Measurements from ENCODE around the gene DNASE1L2.
"Not testable (repeated sequence)": the region's sequence is repeated elsewhere in the genome, so short reads cannot be mapped to it uniquely, and the experiment has no call there.

Gene DNASE1L2

GRCh38 chr16:2258530-2258929 is 22.3 kb downstream of the DNASE1L2 start:
- not testable (repeated sequence) for H3K27me3 Mint-ChIP-seq, H3K4me3 Mint-ChIP-seq, H3K4me1 Mint-ChIP-seq, DNase-seq, ATAC-seq, H3K9me3 Mint-ChIP-seq
- peak overlapping the region in 1 of 2 donors; percentile 27 for H3K27ac Mint-ChIP-seq

- no peaks in the 10 kb centered on the region for H3K27me3 Mint-ChIP-seq
- H3K4me1 Mint-ChIP-seq, result peaks cover 25% of the 10 kb centered on the region
- H3K27ac Mint-ChIP-seq, result no peak overlapping the region
- no peak overlapping the region for H3K4me3 Mint-ChIP-seq
- ATAC-seq (no peak), DNase-seq (no peak)
- no peaks in the 10 kb centered on the region for H3K9me3 Mint-ChIP-seq
Observed at GRCh38 chr16:2260250-2260649, 24.0 kb downstream of the DNASE1L2 start.

- not testable (repeated sequence) for ATAC-seq
Observed at GRCh38 chr16:2263026-2263425, 26.8 kb downstream of the DNASE1L2 start.

GRCh38 chr16:2266887-2267286 is 30.6 kb downstream of the DNASE1L2 start:
- DNase-seq, result peak in 1 of 2 donors; percentile 26
- not testable (repeated sequence) for H3K9me3 Mint-ChIP-seq
- peaks cover 58% of the 10 kb centered on the region for H3K4me1 Mint-ChIP-seq

More at GRCh38 chr16:2263026-2263425, 26.8 kb downstream of the DNASE1L2 start:
- Mint-ChIP-seq H3K4me1 (peaks cover 38% of the 10 kb centered on the region), H3K27ac (peak overlapping the region in 1 of 2 donors; percentile 78)
- not testable (repeated sequence) for H3K9me3 Mint-ChIP-seq, H3K4me3 Mint-ChIP-seq, DNase-seq, H3K27me3 Mint-ChIP-seq

GRCh38 chr16:2267505-2267912 is 31.3 kb downstream of the DNASE1L2 start:
- Mint-ChIP-seq H3K4me1 (peaks cover 58% of the 10 kb centered on the region), H3K4me3 (peak overlapping the region; percentile 95 to 97), H3K27ac (peak overlapping the region; percentile 100)
- not testable (repeated sequence) for H3K27me3 Mint-ChIP-seq, H3K9me3 Mint-ChIP-seq, DNase-seq
- ATAC-seq, result peak; percentile 70

More at GRCh38 chr16:2266887-2267286, 30.6 kb downstream of the DNASE1L2 start:
- ATAC-seq, H3K27me3 Mint-ChIP-seq: not testable (repeated sequence)
- H3K4me3 Mint-ChIP-seq, result peak overlapping the region; percentile 95 to 97
- peak overlapping the region; percentile 100 for H3K27ac Mint-ChIP-seq

GRCh38 chr16:2267913-2268666 is 31.8 kb downstream of the DNASE1L2 start, which contains the start of gene RNPS1:
Gene RNPS1, minus strand, starts transcription at chr16:2268126. Its CDS starts 3,483 bp downstream, at chr16:2264643.
- H3K9me3 Mint-ChIP-seq, result no peaks in the 10 kb centered on the region
- H3K27me3 Mint-ChIP-seq, result no peaks in the 10 kb centered on the region
- peak; percentile 97 to 98 for DNase-seq
- ATAC-seq, result peak; percentile 89
- peaks cover 58% of the 10 kb centered on the region for H3K4me1 Mint-ChIP-seq
- peak within 1 kb of the TSS; percentile 100 for H3K27ac Mint-ChIP-seq
- peak within 1 kb of the TSS; percentile 95 to 97 for H3K4me3 Mint-ChIP-seq

- H3K27me3 Mint-ChIP-seq, result no peaks in the 10 kb centered on the region
- ATAC-seq (no peak), DNase-seq (no peak)
- H3K4me1 Mint-ChIP-seq, result peaks cover 44% of the 10 kb centered on the region
- H3K4me3 Mint-ChIP-seq, result peak overlapping the region; percentile 95 to 97
- H3K27ac Mint-ChIP-seq, result no peak overlapping the region
- no peaks in the 10 kb centered on the region for H3K9me3 Mint-ChIP-seq
Observed at GRCh38 chr16:2270070-2270462, 33.8 kb downstream of the DNASE1L2 start.

GRCh38 chr16:2270588-2271470 is 34.6 kb downstream of the DNASE1L2 start:
- H3K9me3 Mint-ChIP-seq, result no peaks in the 10 kb centered on the region
- DNase-seq (no peak), ATAC-seq (no peak)
- H3K4me3 Mint-ChIP-seq, result no peak overlapping the region
- no peaks in the 10 kb centered on the region for H3K27me3 Mint-ChIP-seq
- peaks cover 37% of the 10 kb centered on the region for H3K4me1 Mint-ChIP-seq
- H3K27ac Mint-ChIP-seq, result peak overlapping the region in 1 of 2 donors; percentile 57

- Mint-ChIP-seq H3K9me3 (no peaks in the 10 kb centered on the region), H3K4me1 (peaks cover 25% of the 10 kb centered on the region), H3K27me3 (no peaks in the 10 kb centered on the region), H3K27ac (no peak overlapping the region), H3K4me3 (no peak overlapping the region)
- DNase-seq (no peak), ATAC-seq (no peak)
Observed at GRCh38 chr16:2271848-2272461, 35.7 kb downstream of the DNASE1L2 start.

- Mint-ChIP-seq H3K9me3 (no peaks in the 10 kb centered on the region), H3K27ac (no peak overlapping the region), H3K27me3 (no peaks in the 10 kb centered on the region), H3K4me3 (no peak overlapping the region), H3K4me1 (peaks cover 16% of the 10 kb centered on the region)
- no peak for ATAC-seq
- DNase-seq, result no peak
Observed at GRCh38 chr16:2273484-2273883, 37.2 kb downstream of the DNASE1L2 start.

- ATAC-seq (no peak), DNase-seq (no peak)
- Mint-ChIP-seq H3K4me1 (peaks cover 11% of the 10 kb centered on the region), H3K27me3 (no peaks in the 10 kb centered on the region), H3K4me3 (no peak overlapping the region), H3K27ac (no peak overlapping the region), H3K9me3 (no peaks in the 10 kb centered on the region)
Observed at GRCh38 chr16:2273931-2274330, 37.7 kb downstream of the DNASE1L2 start.

GRCh38 chr16:2275476-2276367 is 39.5 kb downstream of the DNASE1L2 start:
- peak overlapping the region in 1 of 2 donors; percentile 27 for H3K27ac Mint-ChIP-seq
- ATAC-seq (no peak), DNase-seq (no peak)
- no peaks in the 10 kb centered on the region for H3K4me1 Mint-ChIP-seq
- H3K4me3 Mint-ChIP-seq, result no peak overlapping the region
- H3K27me3 Mint-ChIP-seq, result no peaks in the 10 kb centered on the region
- H3K9me3 Mint-ChIP-seq, result no peaks in the 10 kb centered on the region

- H3K27me3 Mint-ChIP-seq, result no peaks in the 10 kb centered on the region
- H3K4me1 Mint-ChIP-seq, result no peaks in the 10 kb centered on the region
- no peak overlapping the region for H3K4me3 Mint-ChIP-seq
- no peak for ATAC-seq
- DNase-seq, result no peak
- no peaks in the 10 kb centered on the region for H3K9me3 Mint-ChIP-seq
- no peak overlapping the region for H3K27ac Mint-ChIP-seq
Observed at GRCh38 chr16:2276368-2277195, 40.3 kb downstream of the DNASE1L2 start.
